SK-N-SH (cell line): Measurements from ENCODE around the gene SLIT1. TPM values are rescaled to one million over a fixed set of nuclear protein-coding genes. Genes with fewer than 3 reads are reported as not detected.

Experiments used
- CTCF ChIA-PET: fragments of 300-600, 350-600 bp; formaldehyde crosslinking; extraction: SDS; loops from one replicate; lab custom pipeline; 2021; lab: Yijun Ruan, JAX
- POLR2A ChIA-PET: fragments of 350-600 bp; sonication (Branson Sonifier 250); formaldehyde crosslinking; extraction: SDS; loops from one replicate; lab custom pipeline; 2020; ENCODE audit warnings: antibody characterized with exemption, inconsistent platforms; lab: Yijun Ruan, JAX
- DNase-seq: peaks from one replicate; pipeline ENCODE4 v3.0.0; 2012
- H2AFZ ChIP-seq: fragments of 200-600 bp; sonication (generic); 2 replicates; pipeline ENCODE4 v1.8.1; 2016; ENCODE audit warnings: antibody characterized with exemption, mild to moderate bottlenecking, low read depth
- H3F3A ChIP-seq: fragments of 200-600 bp; sonication (generic); replicated peaks from 2 replicates; pipeline ENCODE3; 2016; ENCODE audit warnings: antibody characterized with exemption, mild to moderate bottlenecking; ENCODE audit not compliant: insufficient read depth
- H3K27ac ChIP-seq, 2 experiments: fragments of 200-500 bp in 1 of 2; fragments of 200-600 bp in 1 of 2; sonication (Bioruptor generic) in 1 of 2; sonication (generic), shearing (Covaris generic) in 1 of 2; 2 replicates each; pipeline versions ENCODE4 v1.5.1 to v1.6.1; 2014 to 2016; ENCODE audit warnings: low read depth in 2 of 2, inconsistent platforms in 1 of 2, low read length in 1 of 2, mild to moderate bottlenecking in 1 of 2, mixed read lengths in 1 of 2
- H3K27me3 ChIP-seq: fragments of 200-600 bp; sonication (generic), shearing (Covaris generic); 2 replicates; pipeline ENCODE4 v1.6.1; 2016; ENCODE audit warnings: mixed run types; ENCODE audit not compliant: insufficient read depth
- H3K36me3 ChIP-seq, 2 experiments: fragments of 200-500 bp in 1 of 2; fragments of 200-600 bp in 1 of 2; sonication (Bioruptor generic) in 1 of 2; sonication (generic) in 1 of 2; replicated peaks in 1 of 2; 2 replicates each; pipeline versions ENCODE3 to v1.5.1; 2014 to 2016; ENCODE audit warnings: low read length in 1 of 2, mild to moderate bottlenecking in 1 of 2; ENCODE audit not compliant: insufficient read depth in 2 of 2, control insufficient read depth in 1 of 2
- H3K4me1 ChIP-seq, 2 experiments: fragments of 200-500 bp in 1 of 2; fragments of 200-600 bp in 1 of 2; sonication (Bioruptor generic) in 1 of 2; sonication (generic), shearing (Covaris generic) in 1 of 2; 2 replicates each; pipeline versions ENCODE4 v1.5.1 to v1.6.1; 2014 to 2016; ENCODE audit warnings: low read depth in 1 of 2, low read length in 1 of 2, mixed run types in 1 of 2; ENCODE audit not compliant: insufficient read depth in 2 of 2, control insufficient read depth in 1 of 2
- H3K4me2 ChIP-seq: fragments of 200-600 bp; sonication (generic), shearing (Covaris generic); 2 replicates; pipeline ENCODE4 v1.6.1; 2017; ENCODE audit warnings: mixed run types
- H3K4me3 ChIP-seq, 2 experiments: fragments of 200-500 bp in 1 of 2; fragments of 200-600 bp in 1 of 2; sonication (Bioruptor generic) in 1 of 2; sonication (generic), shearing (Covaris generic) in 1 of 2; 2 replicates each; pipeline versions ENCODE4 v1.5.1 to v1.8.1; 2014 to 2016; ENCODE audit warnings: low read depth in 2 of 2, inconsistent platforms in 1 of 2, low read length in 1 of 2, mild to moderate bottlenecking in 1 of 2, mixed read lengths in 1 of 2, moderate library complexity in 1 of 2
- H3K79me2 ChIP-seq: fragments of 200-600 bp; sonication (generic); 2 replicates; pipeline ENCODE4 v1.8.1; 2017; ENCODE audit warnings: mild to moderate bottlenecking; ENCODE audit not compliant: insufficient read depth
- H3K9ac ChIP-seq: fragments of 200-600 bp; sonication (generic); 2 replicates; pipeline ENCODE4 v1.6.1; 2017; ENCODE audit warnings: mixed run types
- H3K9me2 ChIP-seq: fragments of 200-600 bp; sonication (generic); 2 replicates; pipeline ENCODE4 v1.6.1; 2017; ENCODE audit warnings: mixed run types
- H3K9me3 ChIP-seq: fragments of 200-600 bp; sonication (generic); 2 replicates; pipeline ENCODE4 v1.6.1; 2017; ENCODE audit warnings: mixed run types, mild to moderate bottlenecking, moderate library complexity
- H4K20me1 ChIP-seq: fragments of 200-600 bp; sonication (generic); 2 replicates; pipeline ENCODE4 v1.6.1; 2017; ENCODE audit warnings: mild to moderate bottlenecking, mixed run types; ENCODE audit not compliant: insufficient read depth
- ELF1 ChIP-seq: IDR thresholded peaks from 2 replicates; pipeline ENCODE4 v1.4.0; 2012
- EZH2phosphoT487 ChIP-seq: fragments of 200-600 bp; sonication (generic); IDR thresholded peaks from 2 replicates; pipeline ENCODE4 v1.6.1; 2017; ENCODE audit warnings: low read depth, mixed run types, mild to moderate bottlenecking, antibody characterized with exemption, moderate library complexity, borderline replicate concordance
- FOSL2 ChIP-seq: IDR thresholded peaks from 2 replicates; pipeline ENCODE4 v1.4.0; 2012; ENCODE audit warnings: low read depth, mild to moderate bottlenecking, moderate library complexity, borderline replicate concordance
- FOXJ3 ChIP-seq: sonication (generic); formaldehyde crosslinking; IDR thresholded peaks from 2 replicates; pipeline ENCODE4 v1.5.1; 2020; ENCODE audit warnings: mild to moderate bottlenecking, missing genetic modification reagents
- GABPA ChIP-seq: IDR thresholded peaks from 2 replicates; pipeline ENCODE4 v1.4.0; 2012; ENCODE audit warnings: low read depth, mild to moderate bottlenecking
- GATA2 ChIP-seq: sonication (generic); formaldehyde crosslinking; IDR thresholded peaks from 2 replicates; pipeline ENCODE4 v1.5.0; 2020; ENCODE audit warnings: mild to moderate bottlenecking, missing genetic modification reagents
- MEF2A ChIP-seq: IDR thresholded peaks from 2 replicates; pipeline ENCODE4 v1.4.0; 2012; ENCODE audit warnings: low read depth, borderline replicate concordance
- MXI1 ChIP-seq: IDR thresholded peaks from 2 replicates; pipeline ENCODE4 v1.6.1; 2012; ENCODE audit warnings: mild to moderate bottlenecking, low read depth, low read length, improper control_type of control experiment
- NRF1 ChIP-seq: IDR thresholded peaks from 2 replicates; pipeline ENCODE4 v1.6.1; 2012; ENCODE audit warnings: low read depth, mild to moderate bottlenecking, low read length
- POLR2AphosphoS5 ChIP-seq: IDR thresholded peaks from 2 replicates; pipeline ENCODE4 v1.6.1; 2012; ENCODE audit warnings: low read depth, low read length
- RCOR1 ChIP-seq: fragments of 150-350 bp; IDR thresholded peaks from 2 replicates; pipeline ENCODE4 v1.6.1; 2017; ENCODE audit warnings: antibody characterized with exemption, low read length
- RFX5 ChIP-seq: IDR thresholded peaks from 2 replicates; pipeline ENCODE4 v1.6.1; 2012; ENCODE audit warnings: mild to moderate bottlenecking, improper control_type of control experiment, low read length
- SIN3A ChIP-seq: IDR thresholded peaks from 2 replicates; pipeline ENCODE4 v1.6.1; 2012; ENCODE audit warnings: low read depth, mild to moderate bottlenecking, low read length, moderate library complexity, borderline replicate concordance
- SMC3 ChIP-seq: IDR thresholded peaks from 2 replicates; pipeline ENCODE4 v1.6.1; 2012; ENCODE audit warnings: low read depth, low read length, improper control_type of control experiment
- TCF12 ChIP-seq: IDR thresholded peaks from 2 replicates; pipeline ENCODE4 v1.4.0; 2012
- TEAD4 ChIP-seq: IDR thresholded peaks from 2 replicates; pipeline ENCODE4 v1.4.0; 2012; ENCODE audit warnings: mild to moderate bottlenecking, borderline replicate concordance; ENCODE audit not compliant: insufficient read depth
- whole genome bisulfite sequencing: methylation state at CpG from one replicate; pipeline ENCODE4 v1.1.6; 2017; ENCODE audit warnings: low lambda C conversion rate; 5-methylcytosine and 5-hydroxymethylcytosine counted together
- polyA plus RNA-seq, 3 experiments: library from polyadenylated mRNA; depleted of rRNA; stranded (reverse); fragments of >200 nt; gene quantifications; 2 replicates each; pipeline ENCODE4 v1.2.3, GENCODE V29; 2012
- TF ChIP-seq, protein P1 (sequence below): IDR thresholded peaks from 2 replicates; pipeline ENCODE4 v1.4.0; 2012; ENCODE audit warnings: low read depth, borderline replicate concordance
- TF ChIP-seq, protein P2 (sequence below): IDR thresholded peaks from 2 replicates; pipeline ENCODE4 v1.4.0; 2012; ENCODE audit warnings: low read depth, borderline replicate concordance
- TF ChIP-seq, protein P3 (sequence below): IDR thresholded peaks from 2 replicates; pipeline ENCODE4 v1.6.1; 2012; ENCODE audit warnings: mild to moderate bottlenecking, low read depth, low read length, moderate library complexity
- TF ChIP-seq, protein P4 (sequence below): fragments of 200-600 bp; sonication (generic); IDR thresholded peaks from 2 replicates; pipeline ENCODE4 v1.6.1; 2017; ENCODE audit warnings: antibody characterized with exemption, mild to moderate bottlenecking, moderate library complexity

SLIT1 gene
- polyA plus RNA-seq, 1 of the 3 experiments (the other 2 are of a cell fraction): 0.05 TPM

DNA sequence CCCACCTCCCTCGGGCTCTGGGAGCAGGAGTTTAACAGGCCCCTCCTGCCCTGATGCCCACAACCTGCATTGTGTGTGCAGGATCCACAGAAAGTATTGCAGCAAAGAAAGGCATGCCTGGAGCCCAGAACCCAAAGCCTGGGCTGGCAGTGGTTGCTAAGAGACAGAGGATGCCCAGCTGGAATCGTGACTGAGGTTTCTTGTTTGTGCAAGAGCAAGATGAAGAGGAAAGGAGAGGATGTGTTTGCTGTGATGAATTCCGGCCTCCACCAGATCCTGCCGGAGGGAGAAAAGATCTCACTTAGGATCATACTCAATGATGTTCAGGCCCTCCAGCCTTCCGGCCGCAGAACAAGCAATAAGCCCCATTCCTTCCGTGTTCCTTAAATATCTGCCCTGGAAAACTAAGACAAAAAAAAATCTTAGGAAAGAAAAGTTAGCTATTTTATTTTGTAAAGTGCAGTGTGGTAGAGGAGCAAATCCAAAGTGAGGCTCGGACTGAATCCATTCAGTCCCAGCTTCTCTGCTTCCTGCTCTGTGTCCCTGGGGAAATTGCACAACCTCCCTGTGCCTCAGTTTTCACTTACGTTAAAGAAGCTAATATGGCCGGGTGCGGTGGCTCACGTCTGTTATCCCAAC lies 57.1 kb downstream of the SLIT1 start:
- POLR2A ChIA-PET: no interaction called here
- no peak overlapping the region for H3K27ac ChIP-seq
- no peak for TF ChIP-seq TCF12
- no peak for TF ChIP-seq NRF1
- no peak for TF ChIP-seq EZH2phosphoT487
- no peak for TF ChIP-seq GABPA
- no peak for TF ChIP-seq MEF2A
- TF ChIP-seq RCOR1: no peak
- no peak for TF ChIP-seq TEAD4
- TF ChIP-seq MXI1: no peak
- no peak for TF ChIP-seq ELF1
- TF ChIP-seq, protein P1, sequence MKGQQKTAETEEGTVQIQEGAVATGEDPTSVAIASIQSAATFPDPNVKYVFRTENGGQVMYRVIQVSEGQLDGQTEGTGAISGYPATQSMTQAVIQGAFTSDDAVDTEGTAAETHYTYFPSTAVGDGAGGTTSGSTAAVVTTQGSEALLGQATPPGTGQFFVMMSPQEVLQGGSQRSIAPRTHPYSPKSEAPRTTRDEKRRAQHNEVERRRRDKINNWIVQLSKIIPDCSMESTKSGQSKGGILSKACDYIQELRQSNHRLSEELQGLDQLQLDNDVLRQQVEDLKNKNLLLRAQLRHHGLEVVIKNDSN: no peak
- TF ChIP-seq FOSL2: no peak
- TF ChIP-seq SMC3: no peak
- no peak for TF ChIP-seq FOXJ3
- TF ChIP-seq, protein P2, sequence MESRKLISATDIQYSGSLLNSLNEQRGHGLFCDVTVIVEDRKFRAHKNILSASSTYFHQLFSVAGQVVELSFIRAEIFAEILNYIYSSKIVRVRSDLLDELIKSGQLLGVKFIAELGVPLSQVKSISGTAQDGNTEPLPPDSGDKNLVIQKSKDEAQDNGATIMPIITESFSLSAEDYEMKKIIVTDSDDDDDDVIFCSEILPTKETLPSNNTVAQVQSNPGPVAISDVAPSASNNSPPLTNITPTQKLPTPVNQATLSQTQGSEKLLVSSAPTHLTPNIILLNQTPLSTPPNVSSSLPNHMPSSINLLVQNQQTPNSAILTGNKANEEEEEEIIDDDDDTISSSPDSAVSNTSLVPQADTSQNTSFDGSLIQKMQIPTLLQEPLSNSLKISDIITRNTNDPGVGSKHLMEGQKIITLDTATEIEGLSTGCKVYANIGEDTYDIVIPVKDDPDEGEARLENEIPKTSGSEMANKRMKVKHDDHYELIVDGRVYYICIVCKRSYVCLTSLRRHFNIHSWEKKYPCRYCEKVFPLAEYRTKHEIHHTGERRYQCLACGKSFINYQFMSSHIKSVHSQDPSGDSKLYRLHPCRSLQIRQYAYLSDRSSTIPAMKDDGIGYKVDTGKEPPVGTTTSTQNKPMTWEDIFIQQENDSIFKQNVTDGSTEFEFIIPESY: no peak
- no peak for TF ChIP-seq GATA2 (CRISPR knock-in tag)
- TF ChIP-seq POLR2AphosphoS5: no peak
- TF ChIP-seq, protein P3, sequence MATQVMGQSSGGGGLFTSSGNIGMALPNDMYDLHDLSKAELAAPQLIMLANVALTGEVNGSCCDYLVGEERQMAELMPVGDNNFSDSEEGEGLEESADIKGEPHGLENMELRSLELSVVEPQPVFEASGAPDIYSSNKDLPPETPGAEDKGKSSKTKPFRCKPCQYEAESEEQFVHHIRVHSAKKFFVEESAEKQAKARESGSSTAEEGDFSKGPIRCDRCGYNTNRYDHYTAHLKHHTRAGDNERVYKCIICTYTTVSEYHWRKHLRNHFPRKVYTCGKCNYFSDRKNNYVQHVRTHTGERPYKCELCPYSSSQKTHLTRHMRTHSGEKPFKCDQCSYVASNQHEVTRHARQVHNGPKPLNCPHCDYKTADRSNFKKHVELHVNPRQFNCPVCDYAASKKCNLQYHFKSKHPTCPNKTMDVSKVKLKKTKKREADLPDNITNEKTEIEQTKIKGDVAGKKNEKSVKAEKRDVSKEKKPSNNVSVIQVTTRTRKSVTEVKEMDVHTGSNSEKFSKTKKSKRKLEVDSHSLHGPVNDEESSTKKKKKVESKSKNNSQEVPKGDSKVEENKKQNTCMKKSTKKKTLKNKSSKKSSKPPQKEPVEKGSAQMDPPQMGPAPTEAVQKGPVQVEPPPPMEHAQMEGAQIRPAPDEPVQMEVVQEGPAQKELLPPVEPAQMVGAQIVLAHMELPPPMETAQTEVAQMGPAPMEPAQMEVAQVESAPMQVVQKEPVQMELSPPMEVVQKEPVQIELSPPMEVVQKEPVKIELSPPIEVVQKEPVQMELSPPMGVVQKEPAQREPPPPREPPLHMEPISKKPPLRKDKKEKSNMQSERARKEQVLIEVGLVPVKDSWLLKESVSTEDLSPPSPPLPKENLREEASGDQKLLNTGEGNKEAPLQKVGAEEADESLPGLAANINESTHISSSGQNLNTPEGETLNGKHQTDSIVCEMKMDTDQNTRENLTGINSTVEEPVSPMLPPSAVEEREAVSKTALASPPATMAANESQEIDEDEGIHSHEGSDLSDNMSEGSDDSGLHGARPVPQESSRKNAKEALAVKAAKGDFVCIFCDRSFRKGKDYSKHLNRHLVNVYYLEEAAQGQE: no peak
- TF ChIP-seq, protein P4, sequence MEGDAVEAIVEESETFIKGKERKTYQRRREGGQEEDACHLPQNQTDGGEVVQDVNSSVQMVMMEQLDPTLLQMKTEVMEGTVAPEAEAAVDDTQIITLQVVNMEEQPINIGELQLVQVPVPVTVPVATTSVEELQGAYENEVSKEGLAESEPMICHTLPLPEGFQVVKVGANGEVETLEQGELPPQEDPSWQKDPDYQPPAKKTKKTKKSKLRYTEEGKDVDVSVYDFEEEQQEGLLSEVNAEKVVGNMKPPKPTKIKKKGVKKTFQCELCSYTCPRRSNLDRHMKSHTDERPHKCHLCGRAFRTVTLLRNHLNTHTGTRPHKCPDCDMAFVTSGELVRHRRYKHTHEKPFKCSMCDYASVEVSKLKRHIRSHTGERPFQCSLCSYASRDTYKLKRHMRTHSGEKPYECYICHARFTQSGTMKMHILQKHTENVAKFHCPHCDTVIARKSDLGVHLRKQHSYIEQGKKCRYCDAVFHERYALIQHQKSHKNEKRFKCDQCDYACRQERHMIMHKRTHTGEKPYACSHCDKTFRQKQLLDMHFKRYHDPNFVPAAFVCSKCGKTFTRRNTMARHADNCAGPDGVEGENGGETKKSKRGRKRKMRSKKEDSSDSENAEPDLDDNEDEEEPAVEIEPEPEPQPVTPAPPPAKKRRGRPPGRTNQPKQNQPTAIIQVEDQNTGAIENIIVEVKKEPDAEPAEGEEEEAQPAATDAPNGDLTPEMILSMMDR: no peak
- TF ChIP-seq SIN3A: no peak
- no peak for TF ChIP-seq RFX5
- H3K9me3 ChIP-seq: no peaks in the 10 kb centered on the region
- H3K4me2 ChIP-seq: no peak overlapping the region
- no peaks in the 10 kb centered on the region for H3K9me2 ChIP-seq
- no peaks in the 10 kb centered on the region; the same call in 1 of the 2 replicates for H3K27me3 ChIP-seq
- no peaks in the 10 kb centered on the region for H3K79me2 ChIP-seq
- no peaks in the 10 kb centered on the region for H3F3A ChIP-seq
- 49% methylated on average over 12 of the region's 12 CpGs for WGBS
- peaks cover 0 to 17% of the 10 kb centered on the region in 2 experiments; a peak in 1 of 4 replicates for H3K4me1 ChIP-seq
- CTCF ChIA-PET: interaction anchor here (0.6 to 3.1 kb wide), 10 partner anchors 9 to 97 kb away, joined by 3 to 13 read pairs (median 4); no protein-coding TSS in a partner anchor
- H3K36me3 ChIP-seq: no peaks in the 10 kb centered on the region
- H2AFZ ChIP-seq: no peak overlapping the region
- peak; percentile 60 for DNase-seq
- no peak overlapping the region for H3K9ac ChIP-seq
- H4K20me1 ChIP-seq: no peaks in the 10 kb centered on the region
- H3K4me3 ChIP-seq: no peak overlapping the region
